GM19372 (cell line): ENCODE results near the gene P2RX4.
"Not testable (repeated sequence)": the region's sequence is repeated elsewhere in the genome, so short reads cannot be mapped to it uniquely, and the experiment has no call there.

Source experiments
- ATAC-seq: cut with Tn5 transposase; IDR thresholded peaks from one replicate; pipeline ENCODE4 v1.9.1; 2021; ENCODE audit warnings: mild to moderate bottlenecking, low read depth, moderate library complexity; ENCODE audit not compliant: unreplicated experiment

P2RX4 gene

DNA sequence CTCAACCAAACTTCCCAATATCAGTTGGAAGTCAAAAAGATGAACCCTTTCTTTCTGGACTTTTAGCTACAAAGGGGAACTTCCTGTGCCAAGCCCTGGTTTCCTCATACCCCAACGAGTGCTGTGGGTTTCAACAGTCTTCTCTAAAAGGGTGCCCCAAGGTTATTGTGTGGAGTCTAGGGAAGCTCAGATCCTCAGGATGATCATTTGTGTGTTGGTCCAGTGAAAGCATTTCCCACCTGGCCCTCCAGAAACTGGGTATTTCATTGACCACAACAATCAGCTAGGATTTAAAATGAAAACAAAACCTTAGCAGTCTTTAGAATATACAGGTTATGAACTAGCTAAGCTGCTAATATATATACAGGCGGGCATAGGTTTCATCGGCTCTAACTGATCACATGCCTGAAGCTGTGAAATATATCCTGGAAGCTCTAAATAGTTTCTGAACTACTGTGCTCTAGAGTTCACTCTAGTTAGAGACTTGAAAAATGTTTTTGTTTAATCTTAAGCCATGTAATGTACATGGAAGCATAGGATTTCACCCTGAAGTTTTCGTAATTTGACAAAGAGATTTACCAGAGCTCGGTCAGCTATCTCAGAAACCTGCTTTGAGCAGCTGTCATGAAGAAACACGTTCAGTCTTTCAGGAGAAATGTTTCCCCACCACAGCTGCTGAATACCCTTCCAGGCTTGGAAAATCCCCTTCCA, 29.6 kb downstream of the P2RX4 start:
- no peak for ATAC-seq

DNA sequence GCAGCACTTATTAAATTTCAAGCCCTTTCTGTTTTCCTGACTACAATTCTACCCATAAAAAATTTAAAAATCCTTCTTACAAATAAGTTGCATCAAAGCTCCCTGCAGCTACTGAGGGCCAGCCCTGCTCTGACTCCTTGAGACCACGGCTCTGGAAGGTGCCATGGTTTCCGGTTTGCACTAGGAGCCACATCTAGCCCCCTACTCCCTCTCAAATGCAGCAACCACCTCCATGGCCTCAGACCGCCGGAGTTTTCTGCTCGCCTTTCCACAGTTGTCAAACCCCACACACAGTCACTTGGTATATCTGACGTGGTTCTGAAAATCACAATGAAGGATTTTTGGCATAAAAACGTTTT, 30.1 kb downstream of the P2RX4 start:
- no peak for ATAC-seq

DNA sequence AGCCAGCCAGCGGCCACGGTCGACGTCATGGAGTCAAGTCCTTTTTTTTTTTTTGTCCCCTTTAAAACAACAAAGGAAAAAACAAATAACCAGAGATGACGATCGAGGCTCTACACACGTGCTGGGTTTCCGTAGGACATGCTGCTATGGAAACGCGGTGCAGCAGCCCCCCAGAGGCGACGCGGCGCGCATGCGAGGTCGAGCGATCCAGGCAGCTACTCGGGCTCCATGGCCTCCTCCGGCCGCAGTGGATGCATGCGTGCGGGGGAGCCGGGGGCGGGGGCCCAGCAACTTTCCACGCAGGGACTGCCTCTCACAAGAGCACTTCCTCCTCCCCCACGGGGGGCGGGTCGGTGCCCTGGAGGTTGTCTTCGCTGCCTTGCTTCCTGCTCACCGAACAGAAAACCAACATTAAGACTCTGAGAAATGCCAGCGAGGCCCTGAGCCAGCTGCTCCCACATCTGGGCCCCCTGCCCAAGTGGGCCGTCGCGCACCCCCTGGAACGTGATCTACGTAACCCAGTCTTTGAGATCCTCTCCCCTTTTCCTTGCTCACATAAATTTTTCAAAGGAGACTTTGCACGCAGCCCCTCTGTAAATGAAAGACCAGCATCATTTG, 30.7 kb downstream of the P2RX4 start:
- ATAC-seq: no peak

DNA sequence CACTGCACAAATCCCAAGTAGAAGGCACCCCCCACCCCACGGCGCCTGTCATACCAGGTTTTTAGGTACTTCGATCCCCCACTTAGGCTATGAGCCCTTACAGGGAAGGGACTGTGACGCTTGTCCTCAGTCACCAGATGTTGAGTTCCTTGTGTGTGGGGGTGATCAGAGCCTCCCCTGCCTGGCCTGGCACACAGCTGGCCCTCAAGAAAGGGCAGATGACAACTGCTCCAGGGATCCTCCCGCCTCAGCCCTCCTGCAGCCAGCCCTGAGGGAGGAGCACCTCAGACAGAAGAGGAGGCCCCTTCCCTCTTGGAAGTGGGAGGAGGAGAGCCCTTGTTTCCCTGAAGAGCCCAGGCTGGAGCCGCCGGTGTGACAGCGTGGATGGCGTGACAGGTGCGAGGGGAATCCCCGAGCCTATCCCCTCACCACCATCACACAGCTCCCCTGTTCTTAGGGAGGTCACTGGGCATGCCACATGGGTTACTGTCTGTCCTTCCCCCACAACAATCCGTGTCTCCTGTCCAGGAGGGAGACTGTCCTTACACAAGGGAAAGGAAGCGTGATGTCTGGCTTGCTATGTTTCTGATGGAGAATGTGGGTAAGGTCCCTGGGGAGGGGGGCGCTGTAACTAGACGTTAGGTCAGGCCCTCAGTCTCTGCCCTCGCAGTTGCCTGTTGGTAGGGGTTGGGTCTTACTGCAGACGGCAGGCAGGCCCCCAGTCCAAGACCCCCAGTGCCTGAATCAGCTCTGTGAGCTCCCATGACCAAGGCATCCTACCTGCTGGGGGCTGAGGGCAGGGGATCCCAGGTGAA, 31.4 kb downstream of the P2RX4 start:
- ATAC-seq: no peak

DNA sequence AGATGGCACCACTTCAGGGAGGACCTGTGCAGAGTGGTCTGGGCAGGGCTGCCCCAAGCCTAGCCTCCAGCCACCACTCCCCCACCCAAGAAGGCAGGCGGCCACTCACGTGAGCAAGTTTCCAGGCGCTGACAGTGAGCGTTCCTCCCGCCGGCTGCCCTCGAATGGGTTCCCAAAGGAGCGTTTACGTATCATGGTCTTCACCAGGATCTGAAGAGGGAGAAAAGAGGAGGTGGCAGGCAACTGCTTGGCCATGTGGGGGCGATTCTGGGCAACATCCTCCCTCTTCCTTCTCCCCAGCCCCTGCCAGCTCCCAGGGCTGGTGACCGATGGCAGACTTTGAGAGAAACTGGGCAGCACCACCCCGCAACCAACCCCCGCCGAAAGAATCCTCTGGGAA, 35.1 kb downstream of the P2RX4 start:
- ATAC-seq: no peak

DNA sequence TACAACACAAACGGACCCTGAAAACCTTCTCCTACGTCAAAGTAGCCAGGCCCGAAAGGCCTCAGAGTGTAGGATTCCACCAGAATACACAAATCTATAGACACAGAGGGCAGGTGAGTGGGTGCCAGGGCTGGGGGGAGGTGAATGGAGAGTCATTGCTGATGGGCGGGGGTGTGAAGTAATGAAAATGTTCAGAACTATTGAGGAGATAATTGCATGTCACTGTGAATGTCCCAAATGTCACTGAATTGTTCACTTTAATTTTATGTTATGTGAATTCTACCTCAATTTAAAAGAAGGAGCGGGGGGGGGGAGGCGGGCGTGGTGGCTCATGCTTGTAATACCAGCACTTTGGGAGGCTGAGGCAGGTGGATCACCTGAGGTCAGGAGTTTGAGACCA, 36.0 kb downstream of the P2RX4 start:
- no peak for ATAC-seq

DNA sequence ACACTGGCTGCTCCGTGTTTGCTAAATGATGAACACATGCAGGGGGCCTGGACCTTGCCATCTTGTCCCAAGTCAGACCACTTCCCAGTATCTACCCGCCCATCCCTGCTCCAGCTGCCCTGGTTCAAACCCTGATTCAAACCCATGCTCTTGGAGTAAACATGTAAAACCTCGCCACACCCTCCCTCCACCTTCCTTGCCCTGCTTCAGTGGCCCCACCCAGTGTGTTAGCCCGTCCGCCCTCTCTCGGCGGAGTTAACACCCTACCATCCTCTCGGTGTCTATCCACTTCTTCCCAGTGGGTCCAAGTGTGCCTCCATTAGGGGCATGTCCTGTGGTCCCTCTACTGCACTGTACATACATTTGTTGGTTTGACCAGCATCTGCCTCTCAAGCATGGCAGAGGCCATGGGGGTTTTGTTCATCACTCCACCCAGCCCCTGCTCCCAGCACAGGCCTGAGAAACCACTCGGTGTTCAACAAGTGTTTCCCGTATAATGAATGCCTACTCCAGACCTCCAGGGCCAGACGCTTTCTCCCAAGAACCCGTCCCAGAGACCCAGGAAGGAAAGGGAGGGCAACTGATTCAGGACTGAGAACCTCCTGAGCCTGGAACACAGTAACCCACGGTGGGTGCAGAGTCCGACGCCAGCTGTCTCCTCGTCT, 37.1 kb downstream of the P2RX4 start:
- ATAC-seq: no peak

DNA sequence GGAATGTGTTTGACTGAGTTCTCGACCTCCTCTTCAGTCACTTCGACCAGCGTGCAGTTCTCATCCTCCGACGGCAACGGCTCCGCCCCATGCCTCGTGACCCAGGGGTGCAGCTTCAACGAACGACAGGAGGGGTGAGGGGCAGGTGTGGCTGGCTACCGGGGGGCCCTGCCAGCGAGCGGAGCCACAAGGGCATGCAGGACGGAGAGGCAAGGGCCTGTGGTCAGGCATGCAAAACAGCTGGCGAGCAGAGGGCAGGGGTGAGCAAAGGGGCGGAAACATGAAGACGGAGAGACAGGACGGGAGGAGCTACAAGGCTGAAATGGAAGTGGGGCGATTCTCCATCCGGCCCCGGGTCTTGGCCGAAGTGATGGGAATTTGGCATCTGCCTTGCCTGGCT, 38.7 kb downstream of the P2RX4 start:
- ATAC-seq: peak; percentile 82

DNA sequence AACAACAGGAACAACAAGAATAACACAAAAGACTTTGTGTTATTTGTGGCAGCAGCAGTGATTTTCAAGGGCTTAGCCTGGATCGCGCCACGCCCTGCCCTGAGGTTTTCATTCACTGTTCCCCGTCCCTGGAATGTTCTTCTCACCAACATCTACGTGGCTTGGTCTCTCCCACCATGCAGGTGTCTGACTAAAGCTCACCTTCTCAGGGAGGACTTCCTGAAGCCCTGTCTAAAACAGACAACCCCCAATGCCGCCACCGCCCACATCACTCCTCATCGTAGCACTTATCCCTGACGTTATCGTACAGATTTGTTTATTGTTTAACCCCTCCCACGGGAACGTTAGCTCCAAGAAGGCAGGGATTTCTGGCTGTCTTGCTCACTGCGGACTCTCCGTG, 40.4 kb downstream of the P2RX4 start:
- ATAC-seq: no peak

DNA sequence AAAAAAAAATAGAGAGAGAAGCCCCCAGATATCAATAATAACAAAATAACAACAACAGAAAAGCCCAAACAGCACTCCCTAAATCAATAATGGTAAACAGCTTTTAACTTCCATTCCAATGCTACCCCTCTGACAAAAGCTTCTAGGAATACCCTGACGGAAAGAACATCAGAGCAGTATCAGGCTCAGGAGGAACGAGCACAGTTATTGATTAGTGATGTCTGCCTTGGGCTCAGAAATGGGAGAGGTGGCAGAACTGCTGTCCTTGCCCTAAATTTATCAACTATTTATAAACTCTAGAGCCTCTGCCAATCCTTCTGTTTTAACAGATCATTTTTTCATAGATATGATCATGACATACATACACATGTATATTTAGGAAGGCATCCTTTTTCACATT, 41.9 kb downstream of the P2RX4 start:
- ATAC-seq: no peak

DNA sequence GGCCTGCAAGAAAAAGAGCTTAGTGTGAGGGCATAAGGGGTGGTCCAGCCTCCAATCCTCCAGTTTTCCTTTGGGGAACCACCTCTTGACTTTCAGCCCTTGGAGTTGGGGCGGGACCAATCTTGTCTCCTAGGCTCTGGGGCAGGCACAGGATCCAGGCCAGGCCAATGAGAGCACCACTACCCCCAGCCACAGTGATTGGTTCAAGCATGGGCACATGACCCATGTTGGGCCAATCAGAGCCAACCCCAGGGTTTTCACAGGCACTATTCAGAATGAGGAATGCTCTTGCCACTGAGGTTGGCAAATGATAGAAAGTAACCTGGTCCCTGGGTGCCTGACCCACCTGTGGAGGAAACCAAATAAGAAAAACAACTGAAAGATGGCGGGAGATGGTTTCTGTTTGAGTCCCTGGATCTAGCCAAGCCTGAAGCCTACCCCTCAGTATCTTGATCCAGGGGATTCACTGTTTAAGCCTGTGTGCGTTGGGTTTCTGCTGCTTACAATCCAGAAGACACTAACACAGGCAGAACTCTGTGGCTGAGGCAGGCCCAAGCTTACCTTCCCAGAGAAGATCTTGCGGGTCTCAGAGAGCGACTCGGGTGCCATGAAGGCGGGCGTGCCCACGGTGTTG, 42.9 kb downstream of the P2RX4 start:
- ATAC-seq: no peak

DNA sequence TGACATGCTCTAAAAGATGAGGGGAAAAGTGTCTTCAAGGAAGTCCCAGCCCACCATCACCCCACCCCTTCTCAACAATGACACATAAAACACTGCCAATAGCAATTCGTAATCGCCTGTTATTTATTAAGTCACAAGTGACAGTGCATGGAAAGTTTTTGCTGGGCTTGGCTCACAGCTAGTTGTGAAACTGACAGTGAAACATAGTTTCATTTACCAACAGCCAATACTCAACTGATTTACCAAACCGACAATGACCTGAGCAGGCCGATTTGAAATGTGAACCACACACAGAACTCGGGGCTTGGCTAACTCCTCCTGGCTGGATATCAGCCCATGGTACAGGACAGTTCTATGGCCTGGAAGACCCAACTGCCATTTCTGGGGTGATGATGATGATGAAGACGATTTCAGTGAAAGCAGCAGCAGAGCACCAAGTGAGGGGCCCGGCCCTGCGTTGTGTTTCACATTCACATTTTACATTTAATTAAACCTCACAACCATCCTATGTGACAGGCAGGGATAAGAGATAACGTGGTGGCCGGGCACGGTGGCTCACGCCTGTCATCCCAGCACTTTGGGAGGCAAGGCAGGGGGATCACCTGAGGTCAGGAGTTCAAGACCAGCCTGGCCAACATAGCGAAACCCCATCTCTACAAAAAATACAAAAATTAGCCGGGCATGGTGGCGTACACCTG, 43.9 kb downstream of the P2RX4 start:
- no peak for ATAC-seq

DNA sequence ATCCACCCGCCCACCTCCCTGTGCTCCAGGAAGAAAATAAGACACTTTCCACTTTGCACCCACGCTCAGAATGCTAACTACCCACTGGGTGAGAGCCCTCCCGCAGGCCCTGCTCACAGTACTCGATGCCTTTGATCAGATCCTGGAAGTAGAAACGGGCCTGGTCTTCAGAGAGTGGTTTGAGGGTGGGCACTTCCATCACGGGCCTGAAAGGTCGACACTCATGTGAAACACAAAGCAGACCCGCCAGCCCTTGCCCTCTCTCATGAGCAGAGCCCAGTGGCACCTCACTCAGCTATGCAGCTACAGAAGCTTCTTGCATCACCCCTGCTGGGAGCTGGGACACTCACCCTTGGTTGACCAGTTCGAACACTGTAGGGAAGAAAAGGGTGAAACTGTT, 45.5 kb downstream of the P2RX4 start:
- no peak for ATAC-seq

DNA sequence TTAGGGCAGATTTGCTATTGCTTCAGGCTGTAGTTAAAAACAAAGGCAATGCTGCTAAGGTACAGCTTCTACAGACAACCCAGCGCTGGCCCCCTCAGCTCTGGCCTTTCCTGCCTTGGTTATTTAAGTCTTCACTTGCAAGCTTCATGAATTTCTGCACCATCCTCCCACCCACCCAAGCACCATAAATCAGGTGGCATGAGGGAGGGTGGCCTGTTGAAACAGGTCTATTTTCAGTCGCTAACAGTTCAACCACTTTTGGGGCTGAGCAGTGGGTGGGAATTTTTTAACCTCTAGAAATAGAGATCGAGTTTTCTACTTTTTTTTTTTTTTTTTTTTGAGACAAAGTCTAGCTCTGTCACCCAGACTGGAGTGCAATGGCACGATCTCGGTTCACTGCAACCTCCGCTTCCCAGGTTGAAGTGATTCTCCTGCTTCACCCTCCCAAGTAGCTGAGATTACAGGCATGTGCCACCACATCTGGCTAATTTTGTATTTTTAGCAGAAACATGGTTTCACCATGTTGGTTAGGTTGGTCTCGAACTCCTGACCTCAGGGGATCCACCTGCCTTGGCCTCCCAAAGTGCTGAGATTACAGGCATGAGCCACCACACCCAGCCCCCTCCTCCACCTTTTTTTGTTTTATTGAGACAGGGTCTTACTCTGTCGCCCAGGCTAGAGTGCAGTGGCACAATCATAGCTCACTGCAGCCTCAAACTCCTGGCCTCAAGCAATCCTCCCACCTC, 47.9 kb downstream of the P2RX4 start:
- not testable (repeated sequence) for ATAC-seq

DNA sequence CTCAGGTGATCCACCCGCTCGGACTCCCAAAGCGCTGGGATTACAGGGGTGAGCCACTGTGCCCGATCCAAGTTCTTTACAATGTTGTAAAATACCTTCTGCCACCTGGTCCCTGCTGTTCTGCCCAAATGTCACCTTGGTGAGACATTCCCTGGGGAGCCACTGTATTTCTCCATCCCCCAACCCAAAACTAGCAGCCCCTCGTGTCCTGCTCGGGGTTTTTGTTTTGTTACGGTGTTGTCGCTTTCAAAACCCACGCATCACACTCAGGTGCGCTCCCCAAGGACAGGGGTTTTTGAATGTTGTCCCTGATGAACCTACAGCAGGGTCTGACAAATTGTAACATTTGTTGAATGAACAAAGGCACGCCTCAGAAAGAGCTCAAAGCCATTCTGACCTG, 49.1 kb downstream of the P2RX4 start:
- no peak for ATAC-seq

DNA sequence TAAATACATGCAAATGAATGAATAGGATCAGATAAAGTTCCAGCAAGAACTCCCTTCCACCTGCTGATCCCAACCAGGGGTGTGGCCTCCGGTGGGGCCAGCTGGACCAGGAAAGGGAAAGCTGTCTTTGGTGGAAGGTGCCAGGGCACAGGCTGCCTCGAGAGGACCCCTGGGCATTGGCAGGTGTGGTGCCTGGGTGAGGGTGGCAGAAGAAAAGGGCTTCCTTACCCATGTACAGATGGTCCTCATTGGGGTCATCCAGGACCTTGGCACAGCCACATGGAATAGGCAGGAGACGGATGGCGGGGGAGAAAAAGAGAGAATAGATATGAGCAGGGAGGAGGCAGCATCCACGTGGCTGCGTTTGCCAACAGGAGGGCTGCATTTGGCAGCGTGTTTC, 50.2 kb downstream of the P2RX4 start:
- ATAC-seq: no peak

DNA sequence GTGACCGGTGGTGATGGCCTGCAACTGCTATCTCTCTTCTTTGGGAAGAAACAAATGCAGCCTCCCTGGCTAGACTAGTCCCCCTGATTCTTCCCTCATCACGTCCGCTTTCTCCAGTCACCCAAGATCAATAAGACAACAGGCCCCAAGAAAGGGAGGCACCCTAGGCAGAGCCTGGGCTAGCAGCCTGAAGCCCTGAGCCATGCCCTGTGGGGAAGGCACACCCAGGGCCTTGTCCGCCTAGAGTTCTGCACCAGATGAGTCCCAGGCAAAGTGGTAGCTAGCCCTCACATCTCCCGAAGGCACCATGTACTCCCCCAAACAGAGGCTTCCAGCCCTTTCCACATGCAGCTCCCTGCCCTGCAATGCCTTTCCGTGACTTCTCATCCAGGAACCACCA, 51.5 kb downstream of the P2RX4 start:
- no peak for ATAC-seq

DNA sequence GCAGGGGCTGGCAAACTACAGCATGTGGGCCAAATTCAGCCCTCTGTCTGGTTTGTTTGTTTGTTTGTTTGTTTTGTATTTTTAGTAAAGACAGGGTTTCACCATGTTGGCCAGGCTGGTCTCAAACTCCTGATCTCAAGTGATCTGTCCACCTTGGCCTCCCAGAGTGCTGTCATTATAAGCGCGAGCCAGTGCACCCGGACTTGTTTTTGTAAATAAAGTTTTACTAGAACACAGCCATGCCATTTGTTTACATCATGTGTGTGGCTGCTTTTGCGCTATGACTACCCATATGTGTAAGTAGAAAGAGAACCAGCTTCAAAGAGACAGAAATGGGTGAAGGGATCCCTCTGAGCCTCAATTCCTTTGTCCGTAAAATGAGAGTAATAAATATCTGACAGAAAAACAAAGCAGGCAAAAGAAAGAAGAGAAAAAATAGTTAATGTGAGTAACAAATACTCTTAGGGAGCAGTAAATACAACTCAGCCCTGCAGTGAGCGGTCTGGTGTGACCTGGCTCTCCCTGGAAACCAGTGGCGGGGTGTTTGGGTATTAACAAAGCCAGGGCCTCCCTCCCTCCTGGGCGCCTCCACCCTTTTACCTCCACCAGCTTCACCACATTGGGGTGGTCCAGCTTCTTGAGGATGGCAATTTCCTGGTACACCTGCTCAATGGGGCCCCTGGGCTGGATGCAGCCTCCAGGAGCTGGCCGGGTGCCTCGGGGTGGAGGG, 53.4 kb downstream of the P2RX4 start:
- ATAC-seq: no peak

DNA sequence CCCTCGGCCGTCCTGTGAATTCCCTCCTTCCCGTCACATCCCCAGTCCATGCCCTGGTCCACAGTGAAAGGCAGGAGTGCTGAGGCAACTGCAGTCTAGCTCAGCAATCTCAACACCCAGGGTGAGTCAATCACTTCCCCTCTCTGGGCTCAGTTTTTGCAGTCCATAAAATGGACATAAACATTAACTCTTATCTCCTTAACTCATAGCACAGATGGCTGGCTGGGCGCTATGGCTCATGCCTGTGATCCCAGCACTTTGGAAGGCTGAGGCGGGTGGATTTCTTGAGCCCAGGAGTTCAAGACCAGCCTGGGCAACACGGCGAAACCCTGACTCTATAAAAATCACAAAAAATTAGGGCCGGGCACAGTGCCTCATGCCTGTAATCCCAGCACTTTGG, 54.2 kb downstream of the P2RX4 start:
- ATAC-seq: no peak
